Natural killer cell (primary cell): Measurements from ENCODE around the gene SLC4A9. TPM values are rescaled to one million over a fixed set of nuclear protein-coding genes. Genes with fewer than 3 reads are reported as not detected.

ENCODE experiments used
- ATAC-seq, 3 donors: fragments of 150-1000 bp in 2 of 3; fragments of 200-7000 bp in 1 of 3; cut with Tn5 transposase; 1 replicate in 1 of 3; 2 replicates in 2 of 3; pipeline ENCODE4 v1.10.0; 2021; ENCODE audit warnings: mild to moderate bottlenecking in 2 of 3, moderate library complexity in 2 of 3
- DNase-seq, 2 donors: peaks; one replicate each; pipeline versions ENCODE4 v3.0.0 to v3.0.0-alpha.2; 2013 to 2021; ENCODE audit warnings: mixed read lengths in 1 of 2
- H3K27ac ChIP-seq: one replicate; pipeline ENCODE4 v1.5.1; 2013; ENCODE audit warnings: mild to moderate bottlenecking, low read length
- H3K27me3 ChIP-seq: one replicate; pipeline ENCODE4 v1.6.1; 2013; ENCODE audit warnings: low read length; ENCODE audit not compliant: control insufficient read depth, insufficient read depth
- H3K36me3 ChIP-seq: one replicate; pipeline ENCODE4 v1.6.1; 2013; ENCODE audit warnings: low read length; ENCODE audit not compliant: control insufficient read depth, insufficient read depth
- H3K4me1 ChIP-seq: one replicate; pipeline ENCODE4 v1.6.1; 2013; ENCODE audit warnings: low read length; ENCODE audit not compliant: control insufficient read depth, insufficient read depth
- H3K4me3 ChIP-seq: one replicate; pipeline ENCODE4 v1.5.1; 2013; ENCODE audit warnings: low read length
- H3K9me3 ChIP-seq: one replicate; pipeline ENCODE4 v1.6.1; 2013; ENCODE audit warnings: low read length; ENCODE audit not compliant: control insufficient read depth, insufficient read depth
- H3K27ac Mint-ChIP-seq, 2 donors: one replicate each; pipeline ENCODE4 v1.8.0; 2022; ENCODE audit warnings: mild to moderate bottlenecking in 2 of 2, mixed read lengths in 2 of 2, moderate library complexity in 1 of 2
- H3K27me3 Mint-ChIP-seq, 2 donors: one replicate each; pipeline ENCODE4 v1.8.0; 2022; ENCODE audit warnings: low read depth in 2 of 2, mixed read lengths in 2 of 2
- H3K36me3 Mint-ChIP-seq: one replicate; pipeline ENCODE4 v1.8.0; 2022; ENCODE audit warnings: mixed read lengths
- H3K4me1 Mint-ChIP-seq, 2 donors: one replicate each; pipeline ENCODE4 v1.8.0; 2022; ENCODE audit warnings: mixed read lengths in 2 of 2
- H3K4me3 Mint-ChIP-seq: one replicate; pipeline ENCODE4 v1.8.0; 2022; ENCODE audit warnings: mild to moderate bottlenecking, moderate library complexity, mixed read lengths
- H3K9me3 Mint-ChIP-seq, 2 donors: one replicate each; pipeline ENCODE4 v1.8.0; 2022; ENCODE audit warnings: mixed read lengths in 2 of 2
- WGBS: methylation state at CpG from one replicate; pipeline ENCODE4 v1.1.7; 2013; ENCODE audit warnings: missing lambda C conversion rate; ENCODE audit not compliant: insufficient coverage; 5-methylcytosine and 5-hydroxymethylcytosine counted together
- intact Hi-C: fragments of 100-400 bp; cut with micrococcal nuclease; formaldehyde crosslinking; loops from one replicate; pipeline ENCODE4 v1.14.2; 2022
- total RNA-seq, 4 donors: library from RNA; stranded (reverse); fragments of 120-200 nt in 1 of 4; gene quantifications; one replicate each; pipeline versions ENCODE4 v1.2.3 to v1.2.4, GENCODE V29; 2013 to 2022
- TF ChIP-seq, protein P1 (sequence below): fragments of 200-600 bp; IDR thresholded peaks from one replicate; pipeline ENCODE4 v1.8.0; 2022; ENCODE audit warnings: antibody characterized with exemption

Gene SLC4A9
- total RNA-seq, 3 donors from 2014 or later (not counting 1 experiment from before 2014, with no cell fraction given): not detected

DNA sequence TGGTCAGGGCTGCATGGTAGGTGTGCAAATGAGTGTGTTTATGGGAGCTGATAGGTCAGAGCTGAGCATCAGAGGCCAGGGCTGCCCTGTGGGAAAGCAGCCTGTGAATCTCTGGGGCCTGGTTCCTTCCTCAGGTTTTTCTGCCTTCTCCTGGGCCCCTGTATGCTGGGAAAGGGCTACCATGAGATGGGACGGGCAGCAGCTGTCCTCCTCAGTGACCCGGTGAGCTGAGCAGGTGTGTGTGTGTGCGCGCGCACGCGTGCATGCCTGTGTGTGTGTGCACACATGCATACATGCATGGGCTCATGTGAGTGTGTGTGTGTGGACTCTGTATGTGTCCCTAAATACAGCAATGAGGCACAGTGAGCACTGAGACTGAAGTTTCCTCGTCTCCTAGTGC, 2.3 kb downstream of the SLC4A9 start:
- no peaks in the 10 kb centered on the region for H3K9me3 Mint-ChIP-seq
- no peaks in the 10 kb centered on the region for H3K27me3 ChIP-seq
- peaks cover 6% of the 10 kb centered on the region in 2 donors for H3K27me3 Mint-ChIP-seq
- no peaks in the 10 kb centered on the region for H3K36me3 ChIP-seq
- TF ChIP-seq, protein P1, sequence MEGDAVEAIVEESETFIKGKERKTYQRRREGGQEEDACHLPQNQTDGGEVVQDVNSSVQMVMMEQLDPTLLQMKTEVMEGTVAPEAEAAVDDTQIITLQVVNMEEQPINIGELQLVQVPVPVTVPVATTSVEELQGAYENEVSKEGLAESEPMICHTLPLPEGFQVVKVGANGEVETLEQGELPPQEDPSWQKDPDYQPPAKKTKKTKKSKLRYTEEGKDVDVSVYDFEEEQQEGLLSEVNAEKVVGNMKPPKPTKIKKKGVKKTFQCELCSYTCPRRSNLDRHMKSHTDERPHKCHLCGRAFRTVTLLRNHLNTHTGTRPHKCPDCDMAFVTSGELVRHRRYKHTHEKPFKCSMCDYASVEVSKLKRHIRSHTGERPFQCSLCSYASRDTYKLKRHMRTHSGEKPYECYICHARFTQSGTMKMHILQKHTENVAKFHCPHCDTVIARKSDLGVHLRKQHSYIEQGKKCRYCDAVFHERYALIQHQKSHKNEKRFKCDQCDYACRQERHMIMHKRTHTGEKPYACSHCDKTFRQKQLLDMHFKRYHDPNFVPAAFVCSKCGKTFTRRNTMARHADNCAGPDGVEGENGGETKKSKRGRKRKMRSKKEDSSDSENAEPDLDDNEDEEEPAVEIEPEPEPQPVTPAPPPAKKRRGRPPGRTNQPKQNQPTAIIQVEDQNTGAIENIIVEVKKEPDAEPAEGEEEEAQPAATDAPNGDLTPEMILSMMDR: no peak
- intact Hi-C loops: no loop called here
- no peaks in the 10 kb centered on the region for H3K9me3 ChIP-seq
- peaks cover 12 to 13% of the 10 kb centered on the region in 2 donors for H3K4me1 Mint-ChIP-seq
- peak overlapping the region in 1 of 2 donors; percentile 33 for H3K27ac Mint-ChIP-seq
- H3K4me3 Mint-ChIP-seq: no peak overlapping the region
- H3K4me3 ChIP-seq: no peak overlapping the region
- WGBS: 87% methylated on average over 8 of the region's 8 CpGs
- no peak overlapping the region for H3K27ac ChIP-seq
- no peaks in the 10 kb centered on the region for H3K36me3 Mint-ChIP-seq
- ATAC-seq (no peak), DNase-seq (no peak)
- peaks cover 15% of the 10 kb centered on the region for H3K4me1 ChIP-seq

- Mint-ChIP-seq H3K27me3 (peaks cover under 1 to 3% of the 10 kb centered on the region in 2 donors), H3K27ac (peak overlapping the region in 1 of 2 donors; percentile 86), H3K4me3 (peak overlapping the region; percentile 72), H3K36me3 (no peaks in the 10 kb centered on the region), H3K4me1 (peaks cover 5 to 6% of the 10 kb centered on the region in 2 donors), H3K9me3 (no peaks in the 10 kb centered on the region)
- intact Hi-C loops: no loop called here
- 12% methylated on average over 29 of the region's 29 CpGs for whole genome bisulfite sequencing
- DNase-seq: peak; percentile 76 to 88
- H3K27me3 ChIP-seq: no peaks in the 10 kb centered on the region
- no peaks in the 10 kb centered on the region for H3K9me3 ChIP-seq
- H3K4me3 ChIP-seq: peak overlapping the region; percentile 17
- H3K4me1 ChIP-seq: peaks cover 8% of the 10 kb centered on the region
- TF ChIP-seq, protein P1: peak; percentile 91
- ATAC-seq: peak; percentile 87 to 100 (median 98)
- no peaks in the 10 kb centered on the region for H3K36me3 ChIP-seq
- no peak overlapping the region for H3K27ac ChIP-seq
These were observed 3.1 kb downstream of the SLC4A9 start for GRCh38 chr5:140362875-140363630.

- TF ChIP-seq, protein P1: no peak
- intact Hi-C loops: no loop called here
- Histone ChIP-seq H3K4me3 (peak overlapping the region; percentile 17), H3K4me1 (peaks cover 8% of the 10 kb centered on the region), H3K27me3 (no peaks in the 10 kb centered on the region), H3K36me3 (no peaks in the 10 kb centered on the region), H3K9me3 (no peaks in the 10 kb centered on the region), H3K27ac (no peak overlapping the region)
- H3K9me3 Mint-ChIP-seq: no peaks in the 10 kb centered on the region
- H3K4me3 Mint-ChIP-seq: peak overlapping the region; percentile 72
- H3K36me3 Mint-ChIP-seq: no peaks in the 10 kb centered on the region
- no peaks in the 10 kb centered on the region for H3K27me3 Mint-ChIP-seq
- no peak for DNase-seq
- peaks cover 5 to 6% of the 10 kb centered on the region in 2 donors for H3K4me1 Mint-ChIP-seq
- peak overlapping the region in 1 of 2 donors; percentile 86 for H3K27ac Mint-ChIP-seq
- WGBS: 67% methylated on average over 20 of the region's 20 CpGs
- no peak for ATAC-seq
These were observed 3.9 kb downstream of the SLC4A9 start for GRCh38 chr5:140363631-140364471.
